Measurements from ENCODE around the gene LHFPL3.

The LHFPL3 gene

DNA sequence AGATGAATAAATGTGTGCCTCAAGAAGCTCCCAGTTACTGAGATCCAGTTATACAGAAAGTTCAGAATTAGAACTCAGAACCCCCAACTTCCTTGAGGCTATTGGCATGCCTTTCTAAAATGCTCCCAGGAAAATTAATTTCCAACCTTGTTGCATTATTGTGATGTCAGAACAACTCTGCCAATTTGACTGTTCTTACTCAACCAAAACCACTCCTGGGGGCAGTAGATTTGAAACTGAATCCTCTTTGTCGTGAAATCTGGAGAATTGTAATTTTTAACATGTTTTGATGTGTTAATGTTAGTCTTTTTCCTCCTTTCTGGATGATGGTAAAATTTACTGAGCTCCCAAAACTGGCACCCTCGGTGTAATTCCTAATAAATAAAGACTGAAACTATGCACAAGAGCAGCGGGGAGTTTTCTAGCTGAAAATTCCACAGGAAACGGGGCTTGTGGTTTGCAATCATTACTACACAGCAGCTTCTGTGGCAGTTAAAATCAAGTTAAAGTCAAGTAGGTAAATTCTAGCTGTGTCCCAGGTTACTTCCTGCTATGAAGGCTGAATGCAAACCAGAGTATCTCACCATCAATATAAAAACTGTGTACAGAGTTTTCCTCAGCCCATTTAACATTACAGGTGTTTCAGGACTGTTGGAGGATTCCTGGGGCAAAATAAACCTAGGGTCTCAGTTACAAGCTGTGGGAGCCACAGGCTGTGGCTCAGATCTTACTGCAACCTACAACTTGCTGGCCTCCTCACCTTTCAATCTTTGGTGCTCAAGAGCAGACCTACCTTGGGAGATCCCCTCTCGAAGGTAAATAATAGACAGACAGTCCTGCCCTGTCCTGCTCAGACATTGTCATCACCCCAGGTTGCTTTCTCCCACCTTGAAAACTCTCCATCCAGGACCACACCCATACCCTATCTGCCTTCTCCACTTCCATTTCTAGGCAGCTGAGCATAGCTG, 529.3 kb downstream of the LHFPL3 start:
- DNase-seq = no peak

DNA sequence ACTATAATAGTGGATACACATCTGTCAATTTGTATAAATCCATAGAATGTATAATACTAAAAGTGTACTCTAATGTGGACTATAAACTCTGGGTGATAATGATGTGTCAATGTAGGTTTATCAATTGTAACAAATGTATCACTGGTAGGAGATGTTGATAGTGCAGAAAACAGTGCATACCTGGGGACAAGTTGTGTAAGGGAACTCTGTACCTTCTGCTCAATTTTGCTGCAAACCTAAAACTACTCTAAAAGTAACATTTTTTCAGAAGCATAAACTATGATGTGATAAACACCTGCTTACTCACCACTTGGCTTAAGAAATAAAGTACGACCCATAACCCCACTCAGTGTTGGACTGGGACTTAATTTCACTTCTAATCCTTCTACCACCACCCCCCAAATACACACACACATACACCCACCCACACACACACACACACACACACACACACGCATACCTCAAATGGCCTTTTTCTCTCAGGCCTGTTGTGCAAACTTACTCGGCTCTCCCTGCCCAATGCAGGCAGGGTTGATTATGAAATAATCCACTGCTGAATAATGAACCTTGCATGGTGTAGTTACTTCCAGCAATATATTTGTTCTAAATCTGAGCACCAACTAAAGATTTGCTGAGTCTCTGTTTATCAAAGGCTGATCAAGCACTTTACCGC, 531.5 kb downstream of the LHFPL3 start:
- no peak for DNase-seq

DNA sequence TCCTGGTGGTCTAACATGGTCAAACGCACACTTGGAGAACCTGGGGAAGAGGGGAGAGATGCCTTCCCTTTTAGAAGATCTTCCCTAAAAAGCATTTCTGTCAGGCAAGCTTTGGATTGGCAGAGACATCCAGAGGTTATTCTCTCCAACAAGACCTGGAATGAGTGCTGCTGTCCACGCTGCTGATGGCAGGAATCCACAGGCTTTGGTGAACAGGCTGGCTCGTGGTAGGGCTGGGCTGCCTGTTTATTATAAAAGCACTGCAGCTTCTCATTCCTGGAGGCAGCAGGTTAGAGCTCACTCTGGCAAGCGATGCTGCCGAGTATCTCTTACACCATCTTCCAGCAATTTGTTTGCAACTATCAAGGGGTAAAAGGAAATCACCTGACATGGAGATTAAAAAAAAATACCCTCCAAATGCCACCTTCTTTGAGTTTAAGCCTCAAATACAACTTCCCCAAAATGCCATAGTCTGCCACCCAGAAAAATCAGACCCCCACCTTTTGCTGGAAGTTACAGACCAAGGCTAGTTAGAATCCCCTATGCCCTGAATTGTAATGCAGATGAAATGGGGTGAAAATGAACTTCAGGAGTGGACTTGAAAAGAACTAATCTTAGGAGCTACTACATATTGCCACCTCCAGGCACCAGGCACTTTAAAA, 533.5 kb downstream of the LHFPL3 start:
- DNase-seq = no peak

DNA sequence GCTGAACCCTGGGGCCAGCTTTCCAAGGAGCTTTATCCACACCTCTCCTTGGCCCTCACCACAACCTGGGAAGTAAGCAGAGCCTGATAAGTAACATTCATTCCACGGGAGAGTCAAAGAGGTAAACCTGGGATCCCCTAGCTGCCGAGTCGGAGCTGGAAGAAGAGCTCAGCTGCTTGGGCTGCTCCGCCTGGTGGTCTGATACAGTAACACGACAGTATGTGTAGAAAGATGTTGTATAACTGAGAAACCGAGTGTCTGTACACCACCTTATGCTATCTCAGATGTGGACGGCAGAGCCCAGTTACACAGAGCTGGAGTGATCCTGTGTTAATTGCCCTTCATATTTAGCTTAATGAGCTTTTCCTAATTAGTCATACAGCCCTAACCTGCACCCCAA, 534.3 kb downstream of the LHFPL3 start:
- no peak for DNase-seq

DNA sequence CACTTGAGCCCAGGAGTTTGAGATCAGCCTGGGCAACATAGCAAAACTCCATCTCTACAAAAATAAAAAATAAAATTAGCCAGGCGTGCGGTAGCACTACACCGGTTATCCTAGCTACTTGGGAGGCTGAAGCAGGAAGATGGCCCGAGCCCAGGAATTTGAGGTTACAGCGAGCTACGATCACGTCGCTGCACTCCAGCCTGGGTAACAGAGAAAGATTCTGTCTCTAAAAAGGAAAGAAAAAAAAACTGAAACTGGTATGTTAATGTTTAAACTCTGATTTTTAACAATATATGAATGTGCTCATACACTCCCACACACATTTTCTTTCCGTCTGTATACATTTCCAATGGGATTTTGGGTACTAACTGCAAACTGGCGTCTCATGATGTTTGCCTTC, 545.0 kb downstream of the LHFPL3 start:
- DNase-seq = no peak

DNA sequence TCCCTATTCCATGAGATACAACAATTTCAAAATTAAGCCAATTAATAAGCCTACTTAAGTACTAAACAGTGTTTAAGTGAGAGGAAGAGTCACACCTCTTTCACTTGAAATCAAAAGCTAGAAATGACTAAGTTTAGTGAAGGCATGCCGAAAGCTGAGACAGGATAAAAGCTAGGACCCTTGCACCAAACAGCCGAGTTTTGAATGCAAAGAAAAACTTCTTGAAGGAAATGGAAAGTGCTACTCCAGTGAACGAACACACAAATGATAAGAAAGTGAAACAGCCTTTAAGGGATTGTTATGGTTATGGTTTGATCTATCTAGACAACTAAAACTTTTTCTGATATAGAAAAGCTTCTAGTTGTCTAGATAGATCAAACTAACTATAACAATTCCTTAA, 550.2 kb downstream of the LHFPL3 start:
- DNase-seq = no peak

DNA sequence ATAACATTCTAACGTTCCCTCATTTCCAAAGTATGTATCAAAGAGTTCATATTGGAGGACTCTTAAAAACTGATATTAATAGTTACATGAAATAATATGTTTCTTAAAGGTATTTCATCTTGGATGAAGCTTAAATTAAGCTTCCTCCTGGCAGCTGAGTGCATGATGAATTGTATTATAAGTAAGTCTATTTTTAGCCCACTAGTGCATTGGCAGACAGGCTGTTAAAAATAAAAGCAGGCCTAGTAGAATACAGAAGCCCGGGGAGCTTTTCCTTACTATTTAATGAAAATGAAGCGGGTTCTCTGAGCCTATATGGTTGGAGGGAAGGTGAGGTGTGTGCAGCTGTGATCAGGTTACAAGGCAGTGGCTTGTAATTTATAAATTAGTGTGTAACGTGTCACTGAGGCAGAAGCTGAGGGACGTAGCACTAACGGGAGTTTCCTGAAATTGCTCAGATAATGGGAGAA, 554.9 kb downstream of the LHFPL3 start:
- no peak for DNase-seq

DNA sequence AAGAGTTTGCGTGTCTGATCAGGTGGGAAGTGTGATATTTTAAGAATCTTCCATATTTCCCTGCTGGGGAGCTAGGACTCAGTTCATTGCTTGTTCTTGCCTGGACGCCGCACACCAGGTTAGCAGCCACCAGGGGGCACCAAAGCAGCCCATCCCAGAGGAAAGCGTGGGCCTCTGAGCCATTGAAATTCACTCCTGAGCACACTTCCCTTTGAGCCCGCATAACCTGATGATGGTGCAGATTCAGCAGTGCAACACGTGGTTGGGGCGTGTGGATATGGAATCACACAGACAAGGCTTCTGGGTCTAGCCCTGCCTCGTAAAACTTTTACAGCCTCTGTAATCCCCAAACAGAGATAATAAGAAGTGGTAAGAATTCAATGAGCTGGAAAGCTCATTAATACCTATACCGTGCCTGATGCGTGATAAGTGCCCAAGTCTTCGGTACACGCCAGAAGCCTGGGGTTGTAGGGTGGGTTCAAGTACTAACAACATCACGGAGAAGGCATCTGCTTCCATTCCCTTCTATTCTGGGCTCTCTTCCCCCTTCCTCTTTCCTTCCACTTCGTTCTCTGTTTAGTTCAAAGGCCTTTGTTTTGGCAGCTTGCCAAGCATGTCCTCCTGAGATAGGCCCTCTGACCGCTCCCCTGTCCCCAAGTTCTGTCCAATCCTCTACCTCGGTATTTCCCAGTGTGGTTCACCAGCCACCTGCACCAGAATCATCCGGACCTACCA, 555.5 kb downstream of the LHFPL3 start:
- DNase-seq = peak; percentile 0

DNA sequence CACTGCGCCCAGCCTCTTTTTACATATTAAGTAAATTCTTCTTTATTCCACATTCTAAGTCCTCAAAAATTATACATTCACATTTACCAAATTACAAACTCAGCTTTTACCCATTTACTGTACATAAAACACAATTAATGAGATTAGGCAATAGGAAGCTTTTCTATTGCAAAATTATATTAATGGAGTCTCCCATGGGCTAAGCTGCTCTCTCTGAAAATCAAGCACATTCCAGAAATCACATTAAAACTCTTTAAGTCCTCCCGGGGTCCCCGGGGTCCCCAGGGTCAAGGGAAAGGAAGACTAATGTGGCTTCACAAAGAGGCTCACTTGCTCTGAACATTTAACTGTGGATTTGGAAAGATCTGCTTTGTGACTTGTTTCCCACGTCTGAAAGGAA, 558.2 kb downstream of the LHFPL3 start:
- no peak for DNase-seq

DNA sequence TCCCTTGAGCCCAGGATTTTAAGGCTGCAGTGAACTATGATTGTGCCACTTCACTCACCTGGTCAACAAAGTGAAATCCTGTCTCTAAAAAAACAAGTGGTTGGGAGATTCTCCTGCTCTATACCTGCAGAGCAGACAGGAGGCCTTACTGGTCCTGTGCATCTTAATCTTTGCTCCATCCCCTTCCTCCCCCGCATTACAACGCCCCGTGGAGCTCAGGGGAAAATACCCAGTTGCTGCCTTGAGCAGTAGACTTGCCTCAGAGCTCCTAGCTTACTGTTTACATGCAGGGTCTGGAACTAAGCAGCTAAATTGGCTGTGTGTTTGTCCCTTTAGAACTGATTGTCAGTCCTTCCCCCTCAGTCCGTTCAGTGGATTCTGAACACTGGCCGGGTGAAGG, 561.8 kb downstream of the LHFPL3 start:
- DNase-seq = no peak

DNA sequence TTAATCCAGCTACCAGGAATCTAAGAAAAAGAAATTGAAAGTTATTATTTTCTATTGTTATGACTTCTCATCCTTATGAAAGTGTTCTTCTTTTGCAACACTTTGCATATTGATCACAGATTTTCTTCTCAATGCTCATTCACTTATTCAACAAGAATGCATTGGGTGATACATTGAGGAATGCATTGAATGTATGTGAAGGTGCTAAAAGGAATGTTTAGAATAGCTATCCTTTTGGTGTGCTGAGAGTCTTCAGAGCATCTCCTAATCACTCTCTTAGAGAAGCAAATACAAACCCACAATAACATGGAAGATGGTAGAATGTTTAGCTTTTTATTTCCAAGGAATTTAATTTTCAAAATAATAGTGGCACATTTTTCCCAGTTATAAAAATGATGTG, 563.5 kb downstream of the LHFPL3 start:
- DNase-seq = no peak

DNA sequence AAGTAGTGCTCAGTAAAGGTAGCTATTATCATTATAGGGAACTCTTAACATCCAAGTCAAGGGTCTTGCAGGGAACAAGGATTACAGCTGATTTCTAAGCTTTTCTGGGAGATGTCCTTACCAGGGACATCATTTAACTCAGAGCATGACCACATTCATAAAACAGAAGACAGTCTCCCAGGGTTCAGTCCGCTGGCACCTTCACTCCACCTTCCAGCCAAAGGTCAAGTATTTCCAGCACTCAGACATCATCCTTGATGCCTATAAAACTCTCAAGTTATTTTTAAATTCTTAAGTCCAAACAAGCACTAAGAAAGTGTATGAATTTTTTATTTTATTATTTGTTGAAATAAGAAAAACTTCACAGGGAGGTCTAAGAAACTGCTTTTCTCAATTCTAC, 565.9 kb downstream of the LHFPL3 start:
- no peak for DNase-seq

DNA sequence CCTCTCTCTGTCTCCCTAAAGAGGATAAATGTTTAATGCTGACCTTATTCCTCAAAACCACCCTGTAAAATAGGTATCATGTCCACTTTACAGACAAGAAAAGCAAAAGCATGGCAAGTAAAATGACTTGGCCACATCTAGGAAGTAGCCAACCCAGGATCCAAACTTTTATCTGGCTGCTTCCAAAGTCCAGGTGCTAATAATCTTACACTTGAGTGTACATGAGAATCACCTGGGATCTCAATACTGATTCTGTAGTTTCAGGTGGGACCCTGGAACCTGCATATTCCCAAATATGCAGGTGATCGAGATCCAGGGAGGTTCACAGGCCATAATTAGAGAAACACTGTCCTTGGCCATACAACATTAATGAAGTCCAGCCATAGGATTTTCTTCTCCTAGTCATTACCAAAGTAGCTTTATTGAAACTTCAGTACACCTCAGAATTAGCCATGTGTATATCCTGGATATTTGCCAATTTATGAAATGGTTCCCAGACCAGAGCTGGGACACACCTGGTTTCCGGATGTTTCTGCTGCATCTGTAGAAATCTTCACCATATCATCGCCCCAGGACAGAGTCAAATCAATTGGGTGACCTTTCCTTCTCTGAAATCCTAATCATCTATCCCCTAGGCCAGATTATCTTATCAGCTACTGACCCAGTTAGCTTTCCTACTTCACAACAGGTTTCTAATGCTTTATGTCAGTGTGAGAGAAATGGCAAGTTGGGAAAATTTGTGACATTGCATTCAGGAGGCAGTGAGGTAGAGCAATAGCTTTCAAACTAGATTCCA, 566.5 kb downstream of the LHFPL3 start:
- no peak for DNase-seq

DNA sequence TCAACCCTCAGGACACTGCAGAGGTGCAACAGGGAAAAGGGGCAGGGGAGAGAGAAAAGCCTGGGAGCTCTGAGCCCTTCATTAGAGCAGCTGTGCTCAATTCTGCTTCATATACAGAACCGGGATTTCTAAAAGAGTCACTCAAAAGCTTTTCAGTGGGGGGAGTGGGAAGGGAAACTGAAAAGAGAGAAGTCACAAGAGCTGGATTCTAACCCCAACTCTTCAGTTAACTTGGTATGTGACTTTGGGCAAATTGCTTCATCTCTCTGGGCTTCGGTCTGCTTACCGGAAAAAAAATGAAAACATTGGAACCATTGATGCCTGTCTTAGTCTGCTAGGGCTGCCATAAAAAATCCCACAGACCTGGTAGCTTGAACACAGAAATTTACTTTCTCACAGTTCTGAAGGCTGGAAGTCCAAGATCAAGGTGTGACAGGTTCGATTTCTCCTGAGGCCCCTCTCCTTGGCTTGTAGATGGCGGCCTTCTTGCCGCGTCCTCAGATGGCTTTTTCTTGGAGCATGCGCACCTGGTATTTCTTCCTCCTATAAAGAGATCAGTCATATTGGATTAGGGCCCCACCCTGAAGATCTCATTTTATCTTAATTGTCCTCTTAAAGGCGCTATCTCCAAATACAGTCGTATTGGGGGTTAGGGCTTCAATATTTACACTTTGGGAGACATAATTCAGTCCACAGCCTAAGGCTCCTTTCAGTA, 567.3 kb downstream of the LHFPL3 start:
- no peak for DNase-seq

DNA sequence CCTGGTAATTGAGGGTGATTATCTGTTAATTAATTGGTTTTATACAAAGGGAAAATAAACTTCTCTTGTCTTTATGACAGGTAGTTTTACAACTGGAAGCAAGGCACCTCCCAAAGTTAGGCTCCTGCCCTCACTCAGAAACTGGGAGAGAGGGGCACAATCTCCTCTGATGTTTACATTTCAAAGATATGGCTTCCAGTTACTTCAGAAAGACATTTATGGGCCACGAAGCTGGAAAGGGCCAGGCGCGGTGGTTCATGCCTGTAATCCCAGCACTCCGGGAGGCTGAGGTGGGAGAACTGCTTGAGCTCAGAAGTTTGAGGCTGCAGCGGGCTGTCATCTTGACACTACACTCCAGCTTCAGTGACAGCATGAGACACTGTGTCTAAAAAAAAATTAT, 570.0 kb downstream of the LHFPL3 start:
- DNase-seq = no peak

DNA sequence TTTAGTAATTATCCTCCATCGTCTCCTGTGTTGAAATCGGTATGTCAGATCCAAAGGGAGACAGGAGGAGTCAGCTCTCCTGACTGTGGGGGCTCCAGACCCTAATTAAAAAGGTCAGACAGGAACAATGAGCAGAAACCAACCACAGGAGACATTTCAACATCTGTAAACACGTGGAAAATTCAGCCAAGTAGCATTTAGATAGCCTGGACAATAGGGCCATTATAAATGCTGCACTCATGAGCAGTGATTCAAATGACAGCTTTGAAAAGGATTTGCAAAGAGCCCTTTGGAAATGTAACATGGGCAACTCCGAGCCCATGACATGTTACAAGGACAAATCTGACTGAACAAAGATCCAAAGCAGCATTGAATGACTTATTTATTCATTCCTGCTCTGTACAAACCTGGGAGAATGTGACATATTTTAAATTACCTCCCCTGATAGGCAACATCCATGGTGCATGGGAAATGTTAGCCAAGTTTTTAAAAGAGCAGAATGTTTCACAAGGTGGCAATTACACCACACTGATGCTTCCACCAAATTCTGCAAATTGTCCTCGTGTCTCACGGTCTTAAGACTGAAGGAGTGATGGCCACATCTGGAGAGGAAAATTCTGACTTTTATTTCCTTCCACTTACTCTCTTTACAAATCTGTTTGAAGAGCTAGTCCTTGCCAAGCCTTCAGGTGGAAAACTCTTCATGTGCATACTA, 572.3 kb downstream of the LHFPL3 start:
- DNase-seq = no peak

DNA sequence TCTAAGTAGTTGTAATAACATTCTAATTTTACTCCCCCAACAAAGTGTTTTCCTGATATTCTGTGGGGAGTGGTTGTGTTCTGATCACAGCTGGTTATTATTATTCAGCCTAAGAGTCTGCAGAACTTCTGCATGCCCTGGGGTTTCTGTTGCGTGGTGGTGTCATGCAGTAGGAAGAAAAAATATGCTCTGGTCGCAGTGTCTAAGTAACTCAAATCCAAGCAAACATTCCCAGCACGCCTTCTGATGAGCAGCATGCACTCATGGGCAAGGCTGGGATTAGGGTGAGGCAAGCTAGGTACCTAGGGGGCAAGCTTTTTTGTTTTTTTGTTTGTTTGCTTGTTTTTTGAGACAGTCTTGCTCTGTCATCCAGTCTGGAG, 572.8 kb downstream of the LHFPL3 start:
- DNase-seq = no peak

DNA sequence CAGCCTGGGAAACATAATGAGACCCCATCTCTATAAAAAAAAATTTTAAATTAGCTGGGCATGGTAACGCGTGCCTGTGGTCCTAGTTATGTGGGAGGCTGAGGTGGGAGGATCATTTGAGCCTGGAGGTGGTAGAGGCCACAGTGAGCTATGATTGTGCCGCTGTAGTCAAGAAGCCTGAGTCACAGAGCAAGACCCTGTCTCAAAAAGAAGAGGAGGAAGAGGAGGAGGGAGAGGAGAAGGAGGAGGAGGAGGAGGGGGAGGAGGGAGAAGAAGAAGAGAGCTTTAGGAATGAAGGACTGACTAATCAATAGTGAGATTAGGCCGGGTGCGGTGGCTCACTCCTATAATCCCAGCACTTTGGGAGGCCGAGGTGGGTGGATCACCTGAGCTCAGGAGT, 573.8 kb downstream of the LHFPL3 start:
- no peak for DNase-seq

DNA sequence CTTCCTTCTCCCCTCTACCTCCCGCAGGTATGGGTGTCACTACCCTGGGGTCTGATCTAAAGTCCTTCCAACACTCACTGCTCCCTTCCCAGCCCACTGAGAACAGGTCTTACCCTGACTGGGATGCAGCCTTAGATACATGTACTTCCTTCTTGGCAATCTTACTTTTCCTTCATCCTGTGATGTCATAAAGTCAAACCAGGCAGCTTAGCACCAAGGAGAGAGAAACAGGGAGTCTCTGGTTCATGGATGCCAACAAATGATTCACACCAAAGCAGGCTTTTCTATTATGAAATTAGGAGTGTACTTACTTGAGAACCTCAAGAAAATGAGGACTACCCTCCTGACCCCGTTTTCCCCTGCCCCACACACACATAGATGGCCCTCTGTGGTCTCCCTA, 574.6 kb downstream of the LHFPL3 start:
- no peak for DNase-seq

DNA sequence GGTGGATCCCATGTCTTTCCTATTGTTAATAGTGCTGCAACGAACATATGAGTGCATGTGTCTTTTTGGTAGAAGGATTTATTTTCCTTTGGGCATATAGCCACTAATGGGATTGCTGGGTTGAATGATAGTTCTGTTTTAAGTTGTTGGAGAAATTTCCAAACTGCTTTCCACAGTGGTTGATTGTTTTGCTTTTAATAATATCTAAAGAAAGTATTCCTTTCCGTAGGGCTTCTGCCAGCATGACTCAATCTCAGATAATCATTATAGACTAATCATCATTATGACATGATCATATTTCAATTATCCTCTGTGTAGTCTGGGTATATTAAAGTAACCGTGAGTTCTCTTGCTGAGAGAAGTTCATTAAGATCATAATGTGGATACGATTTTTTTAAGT, 575.4 kb downstream of the LHFPL3 start:
- no peak for DNase-seq

DNA sequence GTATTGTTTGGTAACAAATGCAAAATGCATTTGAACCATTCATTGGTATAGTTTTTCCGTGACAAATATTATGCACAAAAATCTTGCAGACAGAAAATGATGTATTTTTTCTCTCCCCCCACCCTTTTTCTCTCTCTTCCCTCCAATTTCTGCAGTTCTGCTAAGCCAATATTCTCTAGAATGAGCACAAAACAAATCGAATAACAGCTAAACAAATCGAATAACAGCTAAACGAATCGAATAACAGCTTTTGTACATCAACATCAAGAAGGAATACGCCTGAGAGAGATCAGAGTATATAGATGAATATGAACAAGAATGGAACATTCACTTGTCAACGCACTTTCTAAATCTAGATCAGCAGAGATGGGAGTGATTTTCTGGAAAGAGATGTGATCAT, 577.6 kb downstream of the LHFPL3 start:
- DNase-seq = no peak
